Left lung (tissue), 10 donors: ENCODE data around the gene MEF2C. TPM values are rescaled to one million over a fixed set of nuclear protein-coding genes. Genes with fewer than 3 reads are reported as not detected.

ENCODE experiments used
- ATAC-seq: fragments of 200-7000 bp; cut with Tn5 transposase; one replicate; pipeline ENCODE4 v1.9.1; 2020; ENCODE audit warnings: moderate library complexity
- DNase-seq, 4 donors: peaks; one replicate each; pipeline ENCODE4 v3.0.0-alpha.2; 2013 to 2020
- H3K27ac ChIP-seq, 2 donors: fragments of 200-600 bp; sonication (generic) in 1 of 2; one replicate each; pipeline versions ENCODE4 v1.5.0 to v1.8.0; 2020 to 2021
- H3K27me3 ChIP-seq, 2 donors: fragments of 200-600 bp; sonication (generic) in 1 of 2; one replicate each; pipeline versions ENCODE4 v1.5.0 to v1.8.0; 2020 to 2021
- H3K36me3 ChIP-seq, 2 donors: fragments of 200-600 bp; sonication (generic) in 1 of 2; one replicate each; pipeline versions ENCODE4 v1.5.0 to v1.8.0; 2020 to 2021
- H3K4me1 ChIP-seq, 2 donors: fragments of 200-600 bp; one replicate each; pipeline ENCODE4 v1.8.0; 2021
- H3K4me3 ChIP-seq, 2 donors: fragments of 200-600 bp; sonication (generic) in 1 of 2; one replicate each; pipeline versions ENCODE4 v1.5.0 to v1.8.0; 2020 to 2021; ENCODE audit warnings: mild to moderate bottlenecking in 1 of 2
- H3K9me3 ChIP-seq, 2 donors: fragments of 200-600 bp; sonication (generic) in 1 of 2; one replicate each; pipeline versions ENCODE4 v1.5.0 to v1.8.0; 2020 to 2021
- intact Hi-C, 2 donors: fragments of 100-400 bp; cut with DNase I; formaldehyde crosslinking; loops; one replicate each; pipeline versions ENCODE4 v1.11.2 to v1.14.2; 2022
- polyA plus RNA-seq, 6 donors: library from polyadenylated mRNA; unstranded; fragments of 120-200 nt; gene quantifications; one replicate each; pipeline ENCODE4 v1.2.1, GENCODE V29; 2013; ENCODE audit not compliant: insufficient read length in 6 of 6
- total RNA-seq, 2 donors: library from RNA; stranded (reverse); fragmentation: NEBNext Ultra II Directional; extraction: Animal tissue kit (Norgen Biotek cat#: 25700); gene quantifications; one replicate each; pipeline ENCODE4 v1.2.1, GENCODE V29; 2021
- TF ChIP-seq, protein P1 (sequence below), 2 donors: fragments of 200-600 bp; sonication (generic) in 1 of 2; IDR thresholded peaks; one replicate each; pipeline versions ENCODE4 v1.5.0 to v1.8.0; 2021; ENCODE audit warnings: antibody characterized with exemption in 2 of 2
- donor health status: DM: no; HTN: yes; CAD: no.
- donor health status: DM: no; HTN: no; CAD: no.

Gene MEF2C
- total and polyA plus RNA-seq, 8 donors = 45.7 to 97.3 (median 81.5) TPM

DNA sequence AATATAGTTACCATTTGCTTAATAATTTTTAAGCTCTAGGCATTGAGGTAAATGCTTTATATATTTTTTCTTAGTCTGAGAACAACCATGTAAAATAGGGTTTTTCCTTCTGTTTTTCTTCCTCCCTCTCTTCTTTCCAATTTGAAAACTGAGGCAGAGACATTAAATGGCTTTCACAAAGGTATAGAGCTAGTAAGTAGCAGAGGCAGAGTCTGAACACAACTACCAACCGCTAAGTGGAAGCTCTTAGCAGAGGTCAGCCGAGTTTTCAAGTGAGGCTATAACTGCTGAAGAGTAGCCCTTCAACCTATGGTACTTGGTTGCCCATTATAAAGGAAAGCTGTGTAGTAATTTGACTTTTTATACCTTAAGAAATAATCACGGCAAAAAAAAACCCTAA lies 187.1 kb downstream of the MEF2C start:
- Histone ChIP-seq H3K27me3 (peaks cover 80 to 100% of the 10 kb centered on the region in 2 donors), H3K4me1 (peaks cover 3 to 18% of the 10 kb centered on the region in 2 donors), H3K4me3 (no peak overlapping the region), H3K36me3 (no peaks in the 10 kb centered on the region), H3K9me3 (no peaks in the 10 kb centered on the region), H3K27ac (no peak overlapping the region)
- DNase-seq (no peak), ATAC-seq (no peak)
- TF ChIP-seq, protein P1, sequence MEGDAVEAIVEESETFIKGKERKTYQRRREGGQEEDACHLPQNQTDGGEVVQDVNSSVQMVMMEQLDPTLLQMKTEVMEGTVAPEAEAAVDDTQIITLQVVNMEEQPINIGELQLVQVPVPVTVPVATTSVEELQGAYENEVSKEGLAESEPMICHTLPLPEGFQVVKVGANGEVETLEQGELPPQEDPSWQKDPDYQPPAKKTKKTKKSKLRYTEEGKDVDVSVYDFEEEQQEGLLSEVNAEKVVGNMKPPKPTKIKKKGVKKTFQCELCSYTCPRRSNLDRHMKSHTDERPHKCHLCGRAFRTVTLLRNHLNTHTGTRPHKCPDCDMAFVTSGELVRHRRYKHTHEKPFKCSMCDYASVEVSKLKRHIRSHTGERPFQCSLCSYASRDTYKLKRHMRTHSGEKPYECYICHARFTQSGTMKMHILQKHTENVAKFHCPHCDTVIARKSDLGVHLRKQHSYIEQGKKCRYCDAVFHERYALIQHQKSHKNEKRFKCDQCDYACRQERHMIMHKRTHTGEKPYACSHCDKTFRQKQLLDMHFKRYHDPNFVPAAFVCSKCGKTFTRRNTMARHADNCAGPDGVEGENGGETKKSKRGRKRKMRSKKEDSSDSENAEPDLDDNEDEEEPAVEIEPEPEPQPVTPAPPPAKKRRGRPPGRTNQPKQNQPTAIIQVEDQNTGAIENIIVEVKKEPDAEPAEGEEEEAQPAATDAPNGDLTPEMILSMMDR (IDR thresholded peaks at IDR 0.05) = no peak
- intact Hi-C loops = no loop called here

DNA sequence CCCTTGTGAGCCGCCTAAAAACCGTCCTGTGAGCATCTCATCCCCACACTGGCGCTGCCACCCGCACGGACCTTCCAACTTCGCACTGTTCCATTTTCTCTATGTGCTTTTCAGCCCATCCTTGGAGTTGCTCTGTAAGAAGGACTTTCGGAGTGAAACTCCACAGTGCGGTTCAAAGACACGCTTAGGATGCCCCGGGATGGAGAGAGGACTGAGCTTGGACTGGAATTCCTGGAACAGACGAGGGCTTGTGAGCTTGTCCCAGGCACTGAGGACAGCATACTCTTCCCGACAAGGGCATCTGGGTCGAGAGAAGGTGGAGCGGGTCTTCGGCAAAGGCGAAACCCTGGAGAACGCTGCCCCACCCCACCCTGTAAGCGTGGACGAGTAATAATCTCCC lies 187.8 kb downstream of the MEF2C start:
- H3K4me3 ChIP-seq = no peak overlapping the region
- TF ChIP-seq, protein P1 (IDR thresholded peaks at IDR 0.05) = no peak
- no peak for ATAC-seq
- no peaks in the 10 kb centered on the region for H3K9me3 ChIP-seq
- H3K27me3 ChIP-seq = peaks cover 87 to 100% of the 10 kb centered on the region in 2 donors
- DNase-seq = no peak
- H3K27ac ChIP-seq = no peak overlapping the region
- no peaks in the 10 kb centered on the region for H3K36me3 ChIP-seq
- peaks cover 3 to 24% of the 10 kb centered on the region in 2 donors for H3K4me1 ChIP-seq
- intact Hi-C loops = no loop called here

DNA sequence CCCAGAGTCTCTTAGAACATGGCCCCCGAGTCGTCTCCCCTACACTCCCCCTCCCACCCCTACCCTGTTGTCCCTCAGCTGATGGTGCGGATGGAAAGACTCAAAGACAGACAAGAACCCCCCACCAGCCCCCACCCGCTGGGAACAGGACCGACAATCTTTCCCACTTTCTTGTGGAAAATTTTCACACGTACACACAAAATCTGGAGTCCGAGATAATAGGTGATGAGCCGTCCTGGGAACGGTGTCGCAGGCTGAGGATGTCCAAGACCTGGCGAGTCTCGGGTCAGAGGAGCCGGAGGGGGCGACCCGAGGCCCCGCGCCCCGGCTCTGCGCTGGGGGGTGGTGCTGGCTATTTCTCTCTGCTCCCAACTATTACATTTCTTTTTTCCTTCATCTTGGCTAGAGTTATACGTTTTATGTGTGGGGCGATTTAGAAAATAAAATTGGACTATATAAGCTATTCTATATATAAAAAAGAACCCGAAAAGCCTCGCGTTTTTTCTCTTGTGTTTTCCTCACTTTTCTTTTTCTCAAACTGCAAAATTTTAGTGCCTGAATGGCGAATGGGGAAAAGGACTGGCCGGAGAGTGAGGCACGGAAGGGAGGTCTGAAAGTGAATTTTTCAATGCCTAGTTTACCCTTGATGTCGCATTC lies 188.8 kb downstream of the MEF2C start:
- intact Hi-C loops = loop anchor here in 1 of 2 donors (5.0 kb wide), 1 partner anchor 912 kb away; no protein-coding TSS in a partner anchor
- TF ChIP-seq, protein P1 (IDR thresholded peaks at IDR 0.05) = no peak
- H3K36me3 ChIP-seq = no peaks in the 10 kb centered on the region
- H3K9me3 ChIP-seq = no peaks in the 10 kb centered on the region
- H3K4me3 ChIP-seq = no peak overlapping the region
- peaks cover 90 to 100% of the 10 kb centered on the region in 2 donors for H3K27me3 ChIP-seq
- DNase-seq (no peak), ATAC-seq (no peak)
- peaks cover 3 to 24% of the 10 kb centered on the region in 2 donors for H3K4me1 ChIP-seq
- no peak overlapping the region for H3K27ac ChIP-seq

DNA sequence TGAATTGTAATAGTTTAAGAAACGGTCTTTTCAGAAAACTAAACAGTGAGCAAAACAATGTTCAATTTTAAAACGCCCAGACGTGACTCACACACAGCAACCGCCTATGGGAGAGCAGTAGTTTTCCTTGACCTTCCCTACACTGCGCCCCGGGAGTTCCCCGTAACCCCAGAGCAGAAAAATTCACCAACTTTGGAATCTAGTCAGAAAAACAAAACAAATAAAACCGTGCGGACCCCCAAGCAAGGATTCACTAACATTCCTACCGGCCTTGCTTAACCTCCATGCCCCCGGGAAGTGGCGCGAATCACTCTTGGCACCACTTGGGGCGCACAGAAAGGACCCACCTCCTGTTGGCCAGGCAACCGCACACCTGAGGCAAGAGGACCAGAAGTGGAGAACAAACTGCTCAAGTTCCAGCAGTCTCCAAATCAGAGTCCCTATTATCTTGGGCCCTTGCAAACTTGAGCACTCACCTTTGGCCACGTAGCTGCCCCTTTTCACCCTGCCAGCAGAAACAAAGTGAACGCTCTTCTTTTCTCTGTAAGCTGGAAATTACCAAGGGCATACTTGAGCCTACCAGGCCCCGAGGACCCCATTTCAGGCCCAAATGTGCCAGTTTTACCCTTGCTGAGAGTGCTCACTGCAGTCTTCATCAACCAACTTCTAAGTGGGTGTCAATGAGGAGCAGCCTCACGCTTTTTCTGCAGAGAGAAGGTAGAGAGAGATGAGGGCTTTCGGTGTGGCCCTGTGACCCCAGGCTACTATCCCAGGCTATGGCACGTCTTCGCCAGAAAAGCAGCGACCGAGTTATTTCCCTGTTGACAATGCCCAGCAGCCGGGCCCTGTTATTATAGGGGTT lies 189.7 kb downstream of the MEF2C start:
- intact Hi-C loops = loop anchor here in 1 of 2 donors (5.0 kb wide), 1 partner anchor 911 kb away; no protein-coding TSS in a partner anchor
- peaks cover 95 to 100% of the 10 kb centered on the region in 2 donors for H3K27me3 ChIP-seq

More for the DNA sequence above, 189.7 kb downstream of the MEF2C start:
- no peak overlapping the region for H3K27ac ChIP-seq
- H3K4me1 ChIP-seq = peaks cover 3 to 24% of the 10 kb centered on the region in 2 donors
- no peak for DNase-seq
- H3K9me3 ChIP-seq = no peaks in the 10 kb centered on the region
- TF ChIP-seq, protein P1 (IDR thresholded peaks at IDR 0.05) = no peak
- ATAC-seq = peak; percentile 9
- no peaks in the 10 kb centered on the region for H3K36me3 ChIP-seq
- H3K4me3 ChIP-seq = no peak overlapping the region
